ENCODE results near the gene REXO4. TPM values are rescaled to one million over a fixed set of nuclear protein-coding genes. Genes with fewer than 3 reads are reported as not detected.
"Not testable (repeated sequence)": the region's sequence is repeated elsewhere in the genome, so short reads cannot be mapped to it uniquely, and the experiment has no call there.

Gene REXO4
- total RNA-seq, 1 donor from 2014 or later = 25.6 TPM

GRCh38 chr9:133423216-133423615, 5.4 kb upstream of the REXO4 start:
- DNase-seq (ENCODE audit: extremely low read depth, low read depth, low spot score) = no peak

DNA sequence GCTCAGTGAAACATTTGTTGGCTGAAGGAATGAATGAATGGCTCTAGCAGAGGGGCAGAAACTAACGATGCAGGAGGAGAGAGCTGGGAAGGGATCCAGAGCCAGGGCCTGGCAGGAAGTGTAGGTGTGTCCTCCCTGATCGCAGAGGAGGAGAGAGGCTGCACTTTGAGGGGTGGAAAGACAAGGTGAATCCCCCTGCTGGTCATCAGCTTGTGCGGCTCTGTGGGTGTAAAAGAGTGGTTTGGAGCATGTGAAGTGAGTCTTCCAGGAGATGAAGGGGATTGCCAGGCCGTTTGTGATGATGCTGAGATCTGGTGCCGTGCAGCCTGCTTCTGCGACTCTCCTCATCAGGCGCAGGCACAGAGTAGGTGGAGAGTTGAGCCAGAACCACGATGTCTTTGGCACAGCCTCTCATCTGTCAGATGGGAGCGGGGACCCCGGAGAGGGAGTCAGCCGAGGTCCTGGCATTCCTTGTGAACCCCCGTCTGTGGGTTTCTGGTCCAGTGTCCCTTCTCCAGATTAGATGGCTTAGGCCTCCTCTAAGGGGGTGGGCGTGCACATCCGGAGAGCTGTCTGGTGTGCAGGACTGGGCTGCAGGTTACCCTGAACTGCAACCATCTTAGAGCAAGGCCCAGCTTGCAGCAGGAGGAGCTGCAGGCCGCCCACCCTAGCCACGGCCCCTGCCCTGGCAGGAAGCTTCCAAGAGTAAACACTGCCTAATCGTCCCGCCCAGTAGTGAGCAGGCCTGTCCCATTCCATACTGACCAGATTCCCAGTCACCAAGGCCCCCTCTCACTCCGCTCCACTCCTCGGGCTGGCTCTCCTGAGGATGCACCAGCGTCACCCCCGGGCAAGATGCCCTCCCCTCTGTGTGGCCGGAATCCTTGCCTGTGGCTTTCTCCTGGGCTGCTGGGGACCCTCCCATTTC, 4.1 kb upstream of the REXO4 start, which contains the start of gene ADAMTS13:
ADAMTS13 (plus strand) TSS at position 753 of the 928 bp plus-strand sequence; CDS start at position 830, 77 bp downstream.
- no peak for DNase-seq (ENCODE audit: extremely low read depth, low read depth, low spot score)

- DNase-seq (ENCODE audit: extremely low read depth, low read depth, low spot score) = no peak
Measured at GRCh38 chr9:133420392-133420827, 2.6 kb upstream of the REXO4 start.

DNA sequence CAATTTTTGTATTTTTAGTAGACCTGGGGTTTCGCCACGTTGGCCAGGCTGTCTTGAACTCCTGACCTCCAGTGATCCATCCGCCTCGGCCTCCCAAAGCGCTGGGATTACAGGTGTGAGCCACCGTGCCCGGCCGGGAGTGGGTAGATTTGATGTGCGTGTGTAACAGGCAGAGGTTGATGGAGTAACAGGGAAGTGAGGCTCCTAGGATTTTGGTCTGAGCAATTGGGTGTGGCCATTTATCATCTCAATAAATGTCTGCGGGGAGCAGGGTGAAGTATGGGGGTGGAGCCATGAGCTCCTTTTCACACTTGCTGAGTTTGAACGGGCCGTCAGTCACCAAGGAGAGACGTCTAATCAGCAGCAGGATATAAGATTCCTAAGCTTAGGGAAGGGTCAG, 1.2 kb upstream of the REXO4 start:
- DNase-seq (ENCODE audit: extremely low read depth, low read depth, low spot score) = no peak

DNA sequence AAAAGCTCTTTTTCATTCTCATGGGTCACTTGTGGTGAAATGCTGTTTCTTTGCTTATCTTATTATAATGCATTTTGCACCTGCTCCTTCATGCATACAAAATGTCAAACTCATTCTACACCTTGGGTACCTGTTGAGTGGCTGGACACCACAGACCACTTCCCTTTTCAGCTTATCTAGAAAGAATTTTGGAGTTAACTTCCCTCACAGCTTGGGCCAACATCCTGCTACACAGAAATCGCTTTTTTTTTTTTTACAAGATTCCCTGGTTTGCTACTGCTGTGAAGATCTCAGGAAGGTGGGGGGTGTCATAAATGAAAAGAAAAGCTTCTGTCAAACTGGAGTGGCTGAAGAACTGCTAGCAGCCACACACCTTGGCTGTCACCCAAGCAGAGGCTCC, 2.6 kb downstream of the REXO4 start:
- no peak for DNase-seq (ENCODE audit: extremely low read depth, low read depth, low spot score)

DNA sequence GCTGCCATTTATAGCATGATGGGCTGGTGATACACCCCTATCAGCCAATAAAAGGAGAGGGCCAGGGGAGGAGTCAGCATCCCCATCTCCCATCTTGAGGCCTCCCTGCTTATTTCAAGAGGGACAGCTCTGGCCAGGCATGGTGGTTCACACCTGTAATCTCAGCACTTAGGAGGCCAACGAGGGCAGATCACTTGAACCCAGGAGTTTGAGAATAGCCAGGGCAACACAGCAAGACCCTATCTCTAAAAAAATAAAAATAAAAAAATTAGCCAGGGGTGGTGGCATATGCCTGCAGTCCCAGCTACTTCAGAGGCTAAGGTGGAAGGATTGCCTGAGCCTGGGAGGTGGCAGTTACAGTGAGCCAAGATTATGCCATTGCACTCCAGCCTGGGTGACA, 9.8 kb downstream of the REXO4 start:
- no peak for DNase-seq (ENCODE audit: extremely low read depth, low read depth, low spot score)

DNA sequence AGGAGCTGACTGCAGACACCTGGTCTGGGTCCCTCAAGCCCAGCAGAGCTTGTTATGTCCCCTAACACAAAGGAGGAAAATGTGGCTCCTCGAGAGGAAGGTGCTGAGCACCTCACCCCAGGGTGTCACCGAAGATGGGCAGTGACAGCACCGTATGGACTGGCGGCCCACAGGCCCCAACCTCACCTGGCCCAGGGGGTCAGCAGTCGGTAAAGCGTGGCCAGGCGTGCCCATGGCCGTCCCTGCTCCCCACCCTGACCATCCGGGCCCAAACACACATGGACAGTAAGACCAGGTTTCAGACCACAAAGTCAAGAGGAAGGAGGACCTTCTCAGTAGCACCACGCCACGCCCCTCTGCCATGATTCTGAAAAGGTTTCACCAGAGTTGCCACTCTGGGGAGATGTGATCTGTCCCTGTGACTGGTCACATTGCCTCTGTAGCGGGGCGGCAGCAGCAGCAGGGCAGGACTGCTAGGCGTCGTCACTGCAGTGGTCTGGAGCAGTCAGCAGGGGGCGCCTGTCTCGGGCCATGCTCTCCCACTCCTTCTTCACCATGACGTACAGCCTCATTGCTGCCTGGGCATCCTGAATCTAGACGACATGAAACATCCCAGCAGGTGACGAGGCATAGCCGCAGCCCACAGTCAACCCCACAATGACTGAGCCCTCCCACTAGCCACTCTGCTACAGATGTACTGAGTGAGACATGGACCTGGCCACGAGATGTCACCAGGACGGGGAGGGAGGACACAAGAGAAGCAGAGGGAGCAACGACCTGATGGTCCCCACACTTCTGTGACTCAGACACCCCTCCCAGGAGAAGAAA, 11.1 kb downstream of the REXO4 start:
- no peak for DNase-seq (ENCODE audit: extremely low read depth, low read depth, low spot score)

GRCh38 chr9:133405508-133406438, 12.0 kb downstream of the REXO4 start:
- no peak for DNase-seq (ENCODE audit: extremely low read depth, low read depth, low spot score)

GRCh38 chr9:133404454-133405002, 13.3 kb downstream of the REXO4 start:
- DNase-seq (ENCODE audit: extremely low read depth, low read depth, low spot score) = no peak

DNA sequence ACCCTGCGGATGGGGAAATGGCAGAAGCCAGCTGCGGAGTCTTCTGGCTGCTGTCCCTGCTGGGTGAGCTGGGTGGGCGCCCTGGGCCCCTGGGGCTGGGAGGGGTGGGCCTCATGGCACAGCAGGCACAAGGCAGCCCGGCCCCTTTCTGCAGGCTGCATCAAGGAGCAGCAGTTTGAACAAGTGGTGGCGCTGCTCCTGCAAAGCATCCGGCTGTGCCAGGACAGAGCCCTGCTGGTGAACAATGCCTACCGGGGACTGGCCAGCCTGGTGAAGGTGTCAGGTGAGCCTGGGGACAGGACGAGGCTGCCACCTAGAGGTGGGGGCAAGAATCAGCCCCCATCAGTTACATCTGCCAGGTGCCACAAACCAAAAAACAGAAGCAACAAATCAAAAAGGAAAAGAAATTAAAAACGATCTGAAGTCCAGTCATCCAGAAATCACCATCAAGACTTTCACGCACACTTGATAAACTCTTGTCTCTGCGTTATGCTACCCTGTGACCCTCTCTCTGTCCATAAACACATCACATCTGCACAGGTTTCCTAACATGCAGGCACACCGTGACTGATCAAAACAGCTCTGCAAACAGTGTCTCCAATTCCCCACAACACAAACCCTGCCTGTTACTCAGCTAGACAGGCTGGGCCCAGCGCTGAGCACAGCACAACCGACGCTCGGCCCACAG, 13.9 kb downstream of the REXO4 start:
- DNase-seq (ENCODE audit: extremely low read depth, low read depth, low spot score) = no peak

DNA sequence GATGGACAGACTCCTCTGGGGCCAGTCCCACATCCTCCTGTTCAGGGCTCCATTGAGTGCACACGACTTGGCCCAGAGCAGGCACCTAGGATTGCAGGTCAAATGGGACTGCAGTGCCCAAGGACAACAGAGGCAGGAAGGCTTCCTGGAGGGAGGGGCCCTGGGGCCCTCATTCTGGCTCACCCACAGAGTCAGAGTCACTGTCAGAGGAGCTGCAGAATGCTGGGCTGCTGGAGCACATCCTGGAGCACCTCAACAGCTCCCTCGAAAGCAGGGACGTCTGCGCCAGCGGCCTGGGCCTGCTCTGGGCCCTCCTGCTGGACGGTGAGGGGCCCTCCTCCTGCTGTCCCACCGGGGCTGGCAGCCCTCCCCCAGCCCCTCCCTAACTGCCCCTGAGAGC, 15.1 kb downstream of the REXO4 start:
- no peak for DNase-seq (ENCODE audit: extremely low read depth, low read depth, low spot score)

DNA sequence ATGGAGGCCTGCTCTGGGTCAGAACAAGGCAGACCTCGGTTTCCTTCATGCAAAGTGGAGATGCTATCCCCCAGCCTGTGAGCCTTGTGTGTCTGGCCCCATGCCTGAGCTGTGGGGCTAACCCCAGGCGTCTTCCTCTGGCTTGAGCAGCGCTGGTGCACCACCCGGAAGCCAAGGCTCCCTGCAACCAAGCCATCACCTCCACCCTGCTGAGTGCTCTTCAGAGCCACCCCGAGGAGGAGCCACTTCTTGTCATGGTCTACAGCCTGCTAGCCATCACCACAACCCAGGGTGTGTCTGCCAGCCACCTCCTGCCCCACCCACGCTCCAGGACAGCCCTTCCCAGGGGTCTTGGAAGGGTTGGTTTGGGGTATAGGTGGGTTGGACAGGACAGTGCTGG, 16.2 kb downstream of the REXO4 start:
- no peak for DNase-seq (ENCODE audit: extremely low read depth, low read depth, low spot score)

DNA sequence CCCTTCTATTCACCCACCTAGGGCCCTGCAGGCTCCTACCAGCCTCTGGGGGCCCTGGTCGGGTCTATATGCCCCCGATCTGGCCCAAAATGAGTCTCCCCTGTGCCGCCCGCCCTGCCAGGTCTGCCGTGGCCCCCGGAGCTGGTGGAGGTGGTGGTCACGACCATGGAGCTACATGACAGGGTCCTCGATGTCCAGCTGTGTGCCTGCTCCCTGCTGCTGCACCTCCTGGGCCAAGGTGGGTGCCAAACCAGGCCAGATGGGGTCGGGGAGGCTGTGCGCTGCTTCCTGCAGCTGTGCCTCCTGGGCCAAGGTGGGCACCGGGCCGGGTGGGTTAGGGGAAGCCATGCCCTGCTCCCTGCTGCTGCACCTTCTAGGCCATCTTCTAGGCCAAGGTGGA, 17.5 kb downstream of the REXO4 start:
- DNase-seq (ENCODE audit: extremely low read depth, low read depth, low spot score) = no peak

DNA sequence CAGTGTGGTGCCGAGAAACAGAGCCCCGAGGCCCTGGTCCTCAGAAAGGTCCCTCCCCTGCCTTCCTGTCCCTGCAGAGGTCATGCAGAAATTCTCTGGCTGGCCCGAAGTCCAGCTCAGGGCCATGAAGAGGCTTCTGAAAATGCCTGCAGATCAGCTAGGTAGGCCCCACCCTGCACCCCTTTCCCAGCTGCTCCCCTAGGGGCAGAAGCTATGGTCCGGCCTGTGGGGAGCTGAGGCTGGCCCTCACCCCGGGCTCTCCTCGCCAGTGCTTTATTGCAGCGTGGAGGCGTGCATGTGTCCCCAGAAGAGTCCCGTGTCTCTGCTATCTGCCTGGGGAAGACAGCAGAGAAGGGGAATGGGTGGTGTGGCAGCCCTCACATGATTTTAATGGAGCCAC, 19.9 kb downstream of the REXO4 start:
- no peak for DNase-seq (ENCODE audit: extremely low read depth, low read depth, low spot score)

DNA sequence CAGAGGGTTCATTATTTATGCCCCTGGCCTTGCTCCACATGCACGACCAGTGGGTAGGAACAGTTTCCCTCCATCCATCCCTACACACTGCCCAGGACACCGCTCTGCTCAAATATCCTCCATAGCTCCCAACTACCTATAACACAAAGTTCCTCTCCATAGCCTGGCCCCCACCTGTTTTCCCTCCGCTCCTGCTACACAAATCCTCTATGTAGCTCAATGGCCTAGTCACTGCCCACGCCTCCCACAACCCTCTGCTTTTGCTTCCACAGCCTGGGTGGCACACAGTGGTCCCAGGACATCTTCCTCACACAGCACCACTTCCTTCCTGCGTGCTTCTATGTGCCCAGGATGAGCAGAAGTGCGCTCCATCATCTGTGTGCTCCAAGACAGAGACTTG, 20.4 kb downstream of the REXO4 start:
- DNase-seq (ENCODE audit: extremely low read depth, low read depth, low spot score) = no peak

DNA sequence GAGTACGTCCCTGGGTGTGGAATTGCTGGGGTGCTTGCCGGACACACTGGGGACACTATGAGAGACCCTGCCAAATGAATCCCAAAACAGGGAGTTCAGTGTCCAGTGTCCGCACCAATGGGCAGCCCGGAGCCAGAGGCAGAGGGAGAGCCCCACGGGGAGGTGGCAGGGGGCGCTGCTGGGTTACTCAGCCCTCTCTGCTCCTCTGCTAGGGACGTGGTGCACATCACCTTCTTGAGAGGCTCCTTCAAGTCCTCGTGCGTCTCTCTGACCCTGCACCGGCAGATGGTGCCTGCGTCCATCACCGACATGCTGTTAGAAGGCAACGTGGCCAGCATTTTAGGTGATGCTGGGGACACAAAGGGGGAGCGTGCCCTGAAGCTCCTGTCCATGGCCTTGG, 20.9 kb downstream of the REXO4 start:
- no peak for DNase-seq (ENCODE audit: extremely low read depth, low read depth, low spot score)

- DNase-seq (ENCODE audit: extremely low read depth, low read depth, low spot score) = no peak
Measured at GRCh38 chr9:133394687-133395271, 23.0 kb downstream of the REXO4 start.

GRCh38 chr9:133393399-133393798, 24.4 kb downstream of the REXO4 start:
- DNase-seq (ENCODE audit: extremely low read depth, low read depth, low spot score) = no peak

DNA sequence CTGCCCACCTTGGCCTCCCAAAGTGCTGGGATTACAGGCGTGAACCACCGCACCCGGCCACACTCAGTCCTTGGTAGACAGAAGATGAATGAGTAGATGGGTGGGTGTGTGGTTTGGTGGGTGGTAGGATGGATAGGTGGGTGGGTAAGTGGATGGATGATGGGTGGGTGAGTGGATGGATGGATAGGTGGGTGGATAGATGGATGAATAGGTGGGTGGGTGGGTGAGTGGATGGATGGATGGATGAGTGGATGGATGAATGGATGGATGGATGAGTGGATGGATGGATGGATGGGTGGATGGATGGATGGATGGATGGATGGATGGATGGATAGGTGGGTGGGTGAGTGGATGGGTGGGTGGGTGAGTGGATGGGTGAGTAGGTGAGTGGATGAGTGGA, 25.5 kb downstream of the REXO4 start:
- not testable (repeated sequence) for DNase-seq (ENCODE audit: extremely low read depth, low read depth, low spot score)

Measured in glomerular endothelial cell (primary cell).